OCI-LY3 (cell line): ENCODE results near the gene TRMT2B.
"Not testable (repeated sequence)": the region's sequence is repeated elsewhere in the genome, so short reads cannot be mapped to it uniquely, and the experiment has no call there.

Experiments used
- CTCF ChIP-seq: fragments of 200-600, 300-600 bp; sonication (generic); IDR thresholded peaks from 2 replicates; pipeline ENCODE4 v1.5.1; 2014; ENCODE audit warnings: antibody characterized with exemption, low read length, low read depth
- EZH2phosphoT487 ChIP-seq: fragments of 200-600 bp; shearing (Covaris generic); IDR thresholded peaks from 2 replicates; pipeline ENCODE4 v1.6.1; 2018; ENCODE audit warnings: antibody characterized with exemption, mixed run types, low read depth

DNA sequence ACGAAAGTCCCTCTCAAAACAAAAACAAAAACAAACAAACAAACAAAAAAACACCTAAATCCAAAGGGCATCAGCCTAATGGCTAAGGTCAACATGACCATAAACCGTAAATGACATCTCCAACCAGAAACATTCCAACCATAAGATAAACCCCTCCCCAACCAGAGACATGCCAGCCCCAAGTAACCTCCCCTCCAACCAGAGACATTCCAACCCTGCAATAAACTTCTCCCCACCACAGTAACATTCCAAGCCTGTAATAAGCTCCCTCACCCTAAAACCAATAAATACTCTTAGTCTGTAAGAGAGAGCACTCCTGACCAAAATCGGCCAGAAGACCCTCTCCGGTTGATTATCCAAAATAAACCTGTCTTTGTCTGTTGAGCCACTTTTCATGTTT lies 4.6 kb upstream of the TRMT2B start:
- TF ChIP-seq CTCF, EZH2phosphoT487: not testable (repeated sequence)
